DND-41 (cell line): ENCODE measurements around the gene KCNMA1.

ENCODE experiments used
- ATAC-seq: fragments of 200-7000 bp; cut with Tn5 transposase; 3 replicates; pipeline ENCODE4 v1.9.1; 2021; ENCODE audit warnings: low read depth; ENCODE audit not compliant: insufficient read depth
- DNase-seq: peaks from one replicate; pipeline ENCODE4 v3.0.0-alpha.2; 2020
- H2AFZ ChIP-seq: 2 replicates; pipeline ENCODE4 v1.6.0; 2012; ENCODE audit warnings: low read depth, low read length
- H3K27ac ChIP-seq: 2 replicates; pipeline ENCODE4 v1.5.1; 2012; ENCODE audit warnings: low read length, inconsistent platforms
- H3K27me3 ChIP-seq: fragments of 200-600 bp; sonication (generic); 2 replicates; pipeline ENCODE4 v1.6.0; 2012; ENCODE audit warnings: low read length, mild to moderate bottlenecking, inconsistent platforms; ENCODE audit not compliant: insufficient read depth, poor library complexity
- H3K36me3 ChIP-seq: 2 replicates; pipeline ENCODE4 v1.5.1; 2012; ENCODE audit warnings: low read length, inconsistent platforms; ENCODE audit not compliant: insufficient read depth
- H3K4me1 ChIP-seq: 2 replicates; pipeline ENCODE4 v1.5.1; 2012; ENCODE audit warnings: mild to moderate bottlenecking, low read length; ENCODE audit not compliant: insufficient read depth
- H3K4me2 ChIP-seq: 2 replicates; pipeline ENCODE4 v1.6.0; 2012; ENCODE audit warnings: mild to moderate bottlenecking, moderate library complexity, low read length, inconsistent platforms; ENCODE audit not compliant: insufficient read depth
- H3K4me3 ChIP-seq, 2 experiments: fragments of 200-600 bp in 1 of 2; shearing (Covaris generic) in 1 of 2; 2 replicates each; pipeline ENCODE4 v1.5.1; 2012 to 2016; ENCODE audit warnings: inconsistent platforms in 2 of 2, low read length in 2 of 2, mild to moderate bottlenecking in 2 of 2, low read depth in 1 of 2, moderate library complexity in 1 of 2
- H3K79me2 ChIP-seq: 2 replicates; pipeline ENCODE4 v1.6.0; 2012; ENCODE audit warnings: low read length, inconsistent platforms; ENCODE audit not compliant: insufficient read depth
- H3K9ac ChIP-seq: 2 replicates; pipeline ENCODE4 v1.6.0; 2012; ENCODE audit warnings: low read depth, mild to moderate bottlenecking, inconsistent platforms, low read length, moderate library complexity
- H3K9me3 ChIP-seq: 2 replicates; pipeline ENCODE4 v1.5.1; 2012; ENCODE audit warnings: low read length, moderate library complexity, mild to moderate bottlenecking, inconsistent platforms; ENCODE audit not compliant: insufficient read depth, severe bottlenecking
- H4K20me1 ChIP-seq: 2 replicates; pipeline ENCODE4 v1.6.0; 2012; ENCODE audit warnings: low read length; ENCODE audit not compliant: insufficient read depth
- CTCF ChIP-seq: IDR thresholded peaks from 2 replicates; pipeline ENCODE4 v1.5.1; 2012; ENCODE audit warnings: borderline replicate concordance, low read length, moderate library complexity, mild to moderate bottlenecking; ENCODE audit not compliant: poor library complexity, severe bottlenecking; ENCODE audit errors: extremely low read depth
- EZH2 ChIP-seq: IDR thresholded peaks from 3 replicates; pipeline ENCODE4 v1.6.1; 2012; ENCODE audit warnings: borderline replicate concordance, low read depth, mild to moderate bottlenecking, moderate library complexity, low read length, inconsistent platforms; ENCODE audit not compliant: severe bottlenecking

KCNMA1 gene

GRCh38 chr10:76878514-76878913 lies 759.1 kb downstream of the KCNMA1 start:
- DNase-seq (no peak), ATAC-seq (no peak)
- no peak overlapping the region for H2AFZ ChIP-seq
- H3K27me3 ChIP-seq: no peaks in the 10 kb centered on the region
- no peak overlapping the region for H3K4me2 ChIP-seq
- no peak overlapping the region for H3K27ac ChIP-seq
- no peaks in the 10 kb centered on the region for H3K9me3 ChIP-seq
- no peaks in the 10 kb centered on the region for H3K36me3 ChIP-seq
- H3K4me3 ChIP-seq: no peak overlapping the region
- no peaks in the 10 kb centered on the region for H3K79me2 ChIP-seq
- H3K9ac ChIP-seq: no peak overlapping the region
- no peak for TF ChIP-seq CTCF
- no peak for TF ChIP-seq EZH2
- H4K20me1 ChIP-seq: no peaks in the 10 kb centered on the region
- H3K4me1 ChIP-seq: no peaks in the 10 kb centered on the region

GRCh38 chr10:76874896-76875295 lies 762.7 kb downstream of the KCNMA1 start:
- Histone ChIP-seq H4K20me1 (no peaks in the 10 kb centered on the region), H3K4me3 (no peak overlapping the region), H3K27ac (no peak overlapping the region), H3K36me3 (no peaks in the 10 kb centered on the region), H3K4me1 (no peaks in the 10 kb centered on the region), H2AFZ (no peak overlapping the region), H3K9ac (no peak overlapping the region), H3K27me3 (no peaks in the 10 kb centered on the region), H3K4me2 (no peak overlapping the region), H3K9me3 (no peaks in the 10 kb centered on the region), H3K79me2 (no peaks in the 10 kb centered on the region)
- ATAC-seq (no peak), DNase-seq (no peak)
- no peak for TF ChIP-seq CTCF
- no peak for TF ChIP-seq EZH2

GRCh38 chr10:76874176-76874575 lies 763.4 kb downstream of the KCNMA1 start:
- no peak overlapping the region for H3K4me2 ChIP-seq
- no peak overlapping the region for H3K9ac ChIP-seq
- no peak overlapping the region for H3K27ac ChIP-seq
- no peaks in the 10 kb centered on the region for H3K27me3 ChIP-seq
- no peaks in the 10 kb centered on the region for H3K79me2 ChIP-seq
- no peaks in the 10 kb centered on the region for H3K36me3 ChIP-seq
- no peaks in the 10 kb centered on the region for H4K20me1 ChIP-seq
- H2AFZ ChIP-seq: no peak overlapping the region
- H3K9me3 ChIP-seq: no peaks in the 10 kb centered on the region
- TF ChIP-seq CTCF (no peak), EZH2 (no peak)
- H3K4me3 ChIP-seq: no peak overlapping the region
- DNase-seq (no peak), ATAC-seq (no peak)
- no peaks in the 10 kb centered on the region for H3K4me1 ChIP-seq
